Tongue (tissue), 2 donors: ENCODE measurements around the gene HOXA5. TPM values are rescaled to one million over a fixed set of nuclear protein-coding genes. Genes with fewer than 3 reads are reported as not detected.

Source experiments
- DNase-seq: peaks from one replicate; pipeline ENCODE4 v3.0.0-alpha.2; 2015
- total RNA-seq: library from RNA; depleted of rRNA; stranded (reverse); fragments of >200 nt; gene quantifications from one replicate; pipeline ENCODE4 v1.2.3, GENCODE V29; 2014

HOXA5 gene
- total RNA-seq, 1 donor from 2014 or later = 0.21 TPM

- no peak for DNase-seq
Observed at GRCh38 chr7:27117887-27118491, 25.5 kb downstream of the HOXA5 start.

GRCh38 chr7:27116962-27117886 is 26.3 kb downstream of the HOXA5 start:
- no peak for DNase-seq

GRCh38 chr7:27116031-27116961 is 27.2 kb downstream of the HOXA5 start:
- no peak for DNase-seq

- no peak for DNase-seq
Observed at GRCh38 chr7:27115221-27116026, 28.1 kb downstream of the HOXA5 start.

- DNase-seq = no peak
Observed at GRCh38 chr7:27114881-27115220, 28.6 kb downstream of the HOXA5 start.

- peak; percentile 84 for DNase-seq
Observed at GRCh38 chr7:27113991-27114769, 29.3 kb downstream of the HOXA5 start.

GRCh38 chr7:27112955-27113949 is 30.2 kb downstream of the HOXA5 start:
- peak; percentile 76 for DNase-seq

GRCh38 chr7:27112361-27112760 is 31.1 kb downstream of the HOXA5 start:
- no peak for DNase-seq

GRCh38 chr7:27111751-27112277 is 31.7 kb downstream of the HOXA5 start:
- no peak for DNase-seq

- DNase-seq = no peak
Observed at GRCh38 chr7:27111042-27111750, 32.3 kb downstream of the HOXA5 start.

GRCh38 chr7:27110186-27111031 is 33.1 kb downstream of the HOXA5 start:
- DNase-seq = peak; percentile 85

GRCh38 chr7:27109466-27110185 is 33.9 kb downstream of the HOXA5 start:
- DNase-seq = no peak

- DNase-seq = peak; percentile 76
Observed at GRCh38 chr7:27108390-27109127, 34.9 kb downstream of the HOXA5 start.

- no peak for DNase-seq
Observed at GRCh38 chr7:27107391-27108381, 35.8 kb downstream of the HOXA5 start.

GRCh38 chr7:27106901-27107240 is 36.6 kb downstream of the HOXA5 start:
- no peak for DNase-seq
